HepG2 (cell line): ENCODE results near the gene CEBPB. TPM values are rescaled to one million over a fixed set of nuclear protein-coding genes. Genes with fewer than 3 reads are reported as not detected.
A peak's percentile ranks its signal among the peaks of the same experiment; 100 is the strongest.

Experiments used
- EP300 ChIP-seq, 3 experiments: sonication (generic) in 1 of 3; formaldehyde crosslinking in 1 of 3; IDR thresholded peaks; 2 replicates each; pipeline versions ENCODE4 v1.5.1 to v1.6.1; 2011 to 2020; ENCODE audit warnings: low read depth in 2 of 3, low read length in 2 of 3, borderline replicate concordance in 1 of 3, improper control_type of control experiment in 1 of 3, mild to moderate bottlenecking in 1 of 3, missing genetic modification reagents in 1 of 3, moderate library complexity in 1 of 3
- FOXA1 ChIP-seq, 2 experiments: fragments of 450-650 bp in 1 of 2; sonication (generic) in 1 of 2; formaldehyde crosslinking in 1 of 2; IDR thresholded peaks; 2 replicates each; pipeline versions ENCODE4 v1.4.0 to v1.6.1; 2016 to 2020; ENCODE audit warnings: missing genetic modification reagents in 1 of 2
- FOXC1 ChIP-seq: sonication (generic); formaldehyde crosslinking; IDR thresholded peaks from 2 replicates; pipeline ENCODE4 v1.8.0; 2022; ENCODE audit warnings: mild to moderate bottlenecking, missing genetic modification reagents, borderline replicate concordance
- IKZF1 ChIP-seq: fragments of 450-650 bp; IDR thresholded peaks from 2 replicates; pipeline ENCODE4 v1.7.1; 2016
- SIN3A ChIP-seq: IDR thresholded peaks from 2 replicates; pipeline ENCODE4 v1.6.1; 2011; ENCODE audit warnings: low read depth, mild to moderate bottlenecking, control low read depth, low read length, borderline replicate concordance
- STAT5B ChIP-seq: sonication (generic); formaldehyde crosslinking; IDR thresholded peaks from 2 replicates; pipeline ENCODE4 v1.4.0; 2020; ENCODE audit warnings: missing genetic modification reagents
- ZBTB38 ChIP-seq: sonication (generic); formaldehyde crosslinking; IDR thresholded peaks from 2 replicates; pipeline ENCODE4 v1.5.1; 2020; ENCODE audit warnings: mild to moderate bottlenecking, missing genetic modification reagents
- ZNF430 ChIP-seq: sonication (generic); formaldehyde crosslinking; IDR thresholded peaks from 2 replicates; pipeline ENCODE4 v1.9.0; 2021; ENCODE audit warnings: mild to moderate bottlenecking, missing genetic modification reagents
- ZNF550 ChIP-seq: sonication (generic); formaldehyde crosslinking; IDR thresholded peaks from 2 replicates; pipeline ENCODE4 v1.4.0; 2020; ENCODE audit warnings: mild to moderate bottlenecking, missing genetic modification reagents, borderline replicate concordance
- ZNF577 ChIP-seq: sonication (generic); formaldehyde crosslinking; IDR thresholded peaks from 2 replicates; pipeline ENCODE4 v1.4.0; 2020; ENCODE audit warnings: mild to moderate bottlenecking, low read depth, missing genetic modification reagents, borderline replicate concordance
- polyA plus RNA-seq, 8 experiments: library from polyadenylated mRNA; depleted of rRNA in 3 of 8; stranded (reverse) in 7 of 8; unstranded in 1 of 8; fragments of >200 nt; fragmentation: Illumina TruSeq in 4 of 8; extraction: Trizol in 4 of 8; gene quantifications; 2 replicates each; pipeline versions ENCODE4 v1.2.1 to v1.2.3, GENCODE V29; 2011 to 2016; ENCODE audit warnings: low read depth in 4 of 8, missing spikeins in 1 of 8, mixed read lengths in 1 of 8; ENCODE audit not compliant: insufficient read depth in 1 of 8
- total RNA-seq, 5 experiments: library from RNA; depleted of rRNA; stranded (reverse); fragments of >200 nt; fragmentation: Illumina TruSeq; extraction: Trizol; gene quantifications; 2 replicates each; pipeline ENCODE4 v1.2.3, GENCODE V29; 2016; ENCODE audit warnings: low read depth in 1 of 5
- TF ChIP-seq, protein P1 (sequence below): sonication (generic); formaldehyde crosslinking; IDR thresholded peaks from 2 replicates; pipeline ENCODE4 v1.5.0; 2020; ENCODE audit warnings: missing genetic modification reagents
- TF ChIP-seq, protein P2 (sequence below): IDR thresholded peaks from 2 replicates; pipeline ENCODE4 v1.4.0; 2020; ENCODE audit warnings: mild to moderate bottlenecking, missing genetic modification reagents
- TF ChIP-seq, protein P3 (sequence below): sonication (generic); formaldehyde crosslinking; IDR thresholded peaks from 2 replicates; pipeline ENCODE4 v1.5.0; 2020; ENCODE audit warnings: mild to moderate bottlenecking, missing genetic modification reagents, moderate library complexity
- TF ChIP-seq, protein P4 (sequence below): sonication (generic); formaldehyde crosslinking; IDR thresholded peaks from 2 replicates; pipeline ENCODE4 v1.5.1; 2020; ENCODE audit warnings: missing genetic modification reagents, mild to moderate bottlenecking, borderline replicate concordance
- TF ChIP-seq, protein P5 (sequence below): sonication (generic); formaldehyde crosslinking; IDR thresholded peaks from 2 replicates; pipeline ENCODE4 v1.8.1; 2023; ENCODE audit warnings: mild to moderate bottlenecking, inconsistent platforms, moderate library complexity, missing genetic modification reagents, borderline replicate concordance

CEBPB gene
- total and polyA plus RNA-seq, 2 of the 13 experiments (the other 11 are each of a cell fraction or from before 2014, with no cell fraction given) = 18.5 to 28.2 TPM

DNA sequence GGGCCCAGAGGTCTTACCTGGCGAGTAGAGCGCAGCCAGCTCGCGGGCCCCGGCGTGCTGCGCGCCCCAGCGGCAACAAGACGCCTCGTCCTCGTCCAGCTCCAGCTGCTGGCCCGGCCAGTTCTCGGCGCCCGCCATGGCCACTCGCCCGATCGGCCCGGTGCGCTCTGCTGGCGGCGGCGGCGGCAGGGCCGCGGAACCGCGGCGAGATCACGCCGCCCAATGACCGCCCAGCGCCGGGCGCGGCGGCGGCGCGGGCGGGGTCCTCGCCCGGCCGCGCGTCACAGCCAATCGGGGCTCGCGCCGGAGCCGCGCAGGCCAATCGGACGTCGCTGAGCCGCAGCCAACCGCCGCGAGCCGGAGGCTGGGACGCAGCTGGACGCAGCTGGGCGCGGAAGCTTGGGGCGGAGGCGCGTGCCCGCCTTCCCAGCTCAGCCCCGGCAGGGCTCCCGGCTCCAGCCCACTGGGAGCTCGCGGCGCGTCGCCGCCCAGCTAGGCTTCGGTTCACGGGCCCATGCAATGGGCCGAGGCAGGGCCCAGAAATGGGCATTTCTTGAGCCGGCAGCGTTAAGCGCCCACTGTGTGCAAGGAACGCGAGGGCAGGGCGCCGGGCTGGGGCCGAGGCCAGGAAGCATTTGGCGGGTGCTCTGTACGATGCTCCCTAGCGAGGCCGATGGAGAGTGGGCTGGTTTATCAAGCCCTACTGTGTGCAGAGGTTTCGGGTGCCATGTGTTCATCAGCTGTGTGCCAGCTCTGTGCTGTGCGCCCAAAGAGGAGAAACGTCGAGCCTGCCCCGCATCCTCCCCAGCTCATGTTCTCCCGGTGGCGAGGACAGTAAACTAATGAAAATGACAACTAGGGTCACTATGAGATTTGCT is 36.9 kb upstream of the CEBPB start, which contains the start of gene PEDS1 (continued):
- TF ChIP-seq ZNF430 (CRISPR knock-in tag) (peak; percentile 86; the same call in 1 of the 2 replicates), IKZF1 (no peak), FOXC1 (CRISPR knock-in tag) (peak; percentile 91), ZNF550 (CRISPR knock-in tag) (no peak), ZNF577 (CRISPR knock-in tag) (peak; percentile 49; the same call in 1 of the 2 replicates), FOXA1 (IDR thresholded peaks at IDR 0.05) (no peak), FOXA1 (CRISPR knock-in tag; IDR thresholded peaks at IDR 0.05) (peak; percentile 8; the same call in 1 of the 2 replicates), SIN3A (peak; percentile 69; the same call in 1 of the 2 replicates), STAT5B (CRISPR knock-in tag) (no peak; the same call in 1 of the 2 replicates), EP300 (IDR thresholded peaks at IDR 0.05; ENCODE audit: low read depth in 2 of 2, low read length in 2 of 2) (0 out of 4 replicates have a peak, but pooled peaks of 1 of the 2 experiments have one; percentile 18), EP300 (CRISPR knock-in tag; IDR thresholded peaks at IDR 0.05; ENCODE audit: borderline replicate concordance) (no peak), ZBTB38 (CRISPR knock-in tag) (peak; percentile 91)
- TF ChIP-seq, protein P1, sequence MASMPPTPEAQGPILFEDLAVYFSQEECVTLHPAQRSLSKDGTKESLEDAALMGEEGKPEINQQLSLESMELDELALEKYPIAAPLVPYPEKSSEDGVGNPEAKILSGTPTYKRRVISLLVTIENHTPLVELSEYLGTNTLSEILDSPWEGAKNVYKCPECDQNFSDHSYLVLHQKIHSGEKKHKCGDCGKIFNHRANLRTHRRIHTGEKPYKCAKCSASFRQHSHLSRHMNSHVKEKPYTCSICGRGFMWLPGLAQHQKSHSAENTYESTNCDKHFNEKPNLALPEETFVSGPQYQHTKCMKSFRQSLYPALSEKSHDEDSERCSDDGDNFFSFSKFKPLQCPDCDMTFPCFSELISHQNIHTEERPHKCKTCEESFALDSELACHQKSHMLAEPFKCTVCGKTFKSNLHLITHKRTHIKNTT (CRISPR knock-in tag) = no peak
- TF ChIP-seq, protein P2, sequence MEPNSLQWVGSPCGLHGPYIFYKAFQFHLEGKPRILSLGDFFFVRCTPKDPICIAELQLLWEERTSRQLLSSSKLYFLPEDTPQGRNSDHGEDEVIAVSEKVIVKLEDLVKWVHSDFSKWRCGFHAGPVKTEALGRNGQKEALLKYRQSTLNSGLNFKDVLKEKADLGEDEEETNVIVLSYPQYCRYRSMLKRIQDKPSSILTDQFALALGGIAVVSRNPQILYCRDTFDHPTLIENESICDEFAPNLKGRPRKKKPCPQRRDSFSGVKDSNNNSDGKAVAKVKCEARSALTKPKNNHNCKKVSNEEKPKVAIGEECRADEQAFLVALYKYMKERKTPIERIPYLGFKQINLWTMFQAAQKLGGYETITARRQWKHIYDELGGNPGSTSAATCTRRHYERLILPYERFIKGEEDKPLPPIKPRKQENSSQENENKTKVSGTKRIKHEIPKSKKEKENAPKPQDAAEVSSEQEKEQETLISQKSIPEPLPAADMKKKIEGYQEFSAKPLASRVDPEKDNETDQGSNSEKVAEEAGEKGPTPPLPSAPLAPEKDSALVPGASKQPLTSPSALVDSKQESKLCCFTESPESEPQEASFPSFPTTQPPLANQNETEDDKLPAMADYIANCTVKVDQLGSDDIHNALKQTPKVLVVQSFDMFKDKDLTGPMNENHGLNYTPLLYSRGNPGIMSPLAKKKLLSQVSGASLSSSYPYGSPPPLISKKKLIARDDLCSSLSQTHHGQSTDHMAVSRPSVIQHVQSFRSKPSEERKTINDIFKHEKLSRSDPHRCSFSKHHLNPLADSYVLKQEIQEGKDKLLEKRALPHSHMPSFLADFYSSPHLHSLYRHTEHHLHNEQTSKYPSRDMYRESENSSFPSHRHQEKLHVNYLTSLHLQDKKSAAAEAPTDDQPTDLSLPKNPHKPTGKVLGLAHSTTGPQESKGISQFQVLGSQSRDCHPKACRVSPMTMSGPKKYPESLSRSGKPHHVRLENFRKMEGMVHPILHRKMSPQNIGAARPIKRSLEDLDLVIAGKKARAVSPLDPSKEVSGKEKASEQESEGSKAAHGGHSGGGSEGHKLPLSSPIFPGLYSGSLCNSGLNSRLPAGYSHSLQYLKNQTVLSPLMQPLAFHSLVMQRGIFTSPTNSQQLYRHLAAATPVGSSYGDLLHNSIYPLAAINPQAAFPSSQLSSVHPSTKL = peak; percentile 75
- TF ChIP-seq, protein P3, sequence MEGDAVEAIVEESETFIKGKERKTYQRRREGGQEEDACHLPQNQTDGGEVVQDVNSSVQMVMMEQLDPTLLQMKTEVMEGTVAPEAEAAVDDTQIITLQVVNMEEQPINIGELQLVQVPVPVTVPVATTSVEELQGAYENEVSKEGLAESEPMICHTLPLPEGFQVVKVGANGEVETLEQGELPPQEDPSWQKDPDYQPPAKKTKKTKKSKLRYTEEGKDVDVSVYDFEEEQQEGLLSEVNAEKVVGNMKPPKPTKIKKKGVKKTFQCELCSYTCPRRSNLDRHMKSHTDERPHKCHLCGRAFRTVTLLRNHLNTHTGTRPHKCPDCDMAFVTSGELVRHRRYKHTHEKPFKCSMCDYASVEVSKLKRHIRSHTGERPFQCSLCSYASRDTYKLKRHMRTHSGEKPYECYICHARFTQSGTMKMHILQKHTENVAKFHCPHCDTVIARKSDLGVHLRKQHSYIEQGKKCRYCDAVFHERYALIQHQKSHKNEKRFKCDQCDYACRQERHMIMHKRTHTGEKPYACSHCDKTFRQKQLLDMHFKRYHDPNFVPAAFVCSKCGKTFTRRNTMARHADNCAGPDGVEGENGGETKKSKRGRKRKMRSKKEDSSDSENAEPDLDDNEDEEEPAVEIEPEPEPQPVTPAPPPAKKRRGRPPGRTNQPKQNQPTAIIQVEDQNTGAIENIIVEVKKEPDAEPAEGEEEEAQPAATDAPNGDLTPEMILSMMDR = no peak
- TF ChIP-seq, protein P4, sequence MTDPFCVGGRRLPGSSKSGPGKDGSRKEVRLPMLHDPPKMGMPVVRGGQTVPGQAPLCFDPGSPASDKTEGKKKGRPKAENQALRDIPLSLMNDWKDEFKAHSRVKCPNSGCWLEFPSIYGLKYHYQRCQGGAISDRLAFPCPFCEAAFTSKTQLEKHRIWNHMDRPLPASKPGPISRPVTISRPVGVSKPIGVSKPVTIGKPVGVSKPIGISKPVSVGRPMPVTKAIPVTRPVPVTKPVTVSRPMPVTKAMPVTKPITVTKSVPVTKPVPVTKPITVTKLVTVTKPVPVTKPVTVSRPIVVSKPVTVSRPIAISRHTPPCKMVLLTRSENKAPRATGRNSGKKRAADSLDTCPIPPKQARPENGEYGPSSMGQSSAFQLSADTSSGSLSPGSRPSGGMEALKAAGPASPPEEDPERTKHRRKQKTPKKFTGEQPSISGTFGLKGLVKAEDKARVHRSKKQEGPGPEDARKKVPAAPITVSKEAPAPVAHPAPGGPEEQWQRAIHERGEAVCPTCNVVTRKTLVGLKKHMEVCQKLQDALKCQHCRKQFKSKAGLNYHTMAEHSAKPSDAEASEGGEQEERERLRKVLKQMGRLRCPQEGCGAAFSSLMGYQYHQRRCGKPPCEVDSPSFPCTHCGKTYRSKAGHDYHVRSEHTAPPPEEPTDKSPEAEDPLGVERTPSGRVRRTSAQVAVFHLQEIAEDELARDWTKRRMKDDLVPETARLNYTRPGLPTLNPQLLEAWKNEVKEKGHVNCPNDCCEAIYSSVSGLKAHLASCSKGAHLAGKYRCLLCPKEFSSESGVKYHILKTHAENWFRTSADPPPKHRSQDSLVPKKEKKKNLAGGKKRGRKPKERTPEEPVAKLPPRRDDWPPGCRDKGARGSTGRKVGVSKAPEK (CRISPR knock-in tag) = 0 out of 2 replicates have a peak, but pooled peaks have one; percentile 35
- TF ChIP-seq, protein P5, sequence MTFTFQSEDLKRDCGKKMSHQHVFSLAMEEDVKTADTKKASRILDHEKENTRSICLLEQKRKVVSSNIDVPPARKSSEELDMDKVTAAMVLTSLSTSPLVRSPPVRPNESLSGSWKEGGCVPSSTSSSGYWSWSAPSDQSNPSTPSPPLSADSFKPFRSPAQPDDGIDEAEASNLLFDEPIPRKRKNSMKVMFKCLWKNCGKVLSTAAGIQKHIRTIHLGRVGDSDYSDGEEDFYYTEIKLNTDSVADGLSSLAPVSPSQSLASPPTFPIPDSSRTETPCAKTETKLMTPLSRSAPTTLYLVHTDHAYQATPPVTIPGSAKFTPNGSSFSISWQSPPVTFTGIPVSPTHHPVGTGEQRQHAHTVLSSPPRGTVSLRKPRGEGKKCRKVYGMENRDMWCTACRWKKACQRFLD (CRISPR knock-in tag) = peak; percentile 94
